ENCODE results near the gene ADCYAP1. TPM values are rescaled to one million over a fixed set of nuclear protein-coding genes. Genes with fewer than 3 reads are reported as not detected.

ADCYAP1 gene
- total RNA-seq, 1 donor from 2014 or later = 0.32 TPM

DNA sequence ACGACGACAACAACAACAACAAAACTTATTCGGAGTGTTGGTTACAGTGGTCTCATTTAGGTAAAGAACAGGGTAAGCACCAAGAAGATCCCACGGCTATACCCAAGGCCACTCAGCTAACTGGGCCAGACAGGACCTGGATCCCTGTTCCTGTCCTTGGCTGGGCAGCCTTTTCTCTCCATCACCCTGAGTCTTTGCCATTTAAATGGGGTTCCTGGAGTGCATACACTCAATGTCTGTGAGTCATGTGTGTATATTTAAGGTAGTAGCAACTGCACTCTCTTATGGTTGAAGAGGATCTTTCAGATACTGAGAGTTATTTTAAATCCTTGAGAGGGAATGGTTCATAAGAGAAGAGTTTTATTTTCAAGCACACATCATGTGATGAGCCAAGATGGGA, 35.3 kb downstream of the ADCYAP1 start:
- Histone ChIP-seq H3K9me3 (no peaks in the 10 kb centered on the region), H3K4me1 (no peaks in the 10 kb centered on the region), H3K4me3 (no peak overlapping the region), H3K27me3 (ENCODE audit: low read depth) (no peaks in the 10 kb centered on the region), H3K27ac (no peak overlapping the region), H3K36me3 (no peaks in the 10 kb centered on the region)
- DNase-seq (no peak), ATAC-seq (peak; percentile 35 to 46)
- TF ChIP-seq, protein P1, sequence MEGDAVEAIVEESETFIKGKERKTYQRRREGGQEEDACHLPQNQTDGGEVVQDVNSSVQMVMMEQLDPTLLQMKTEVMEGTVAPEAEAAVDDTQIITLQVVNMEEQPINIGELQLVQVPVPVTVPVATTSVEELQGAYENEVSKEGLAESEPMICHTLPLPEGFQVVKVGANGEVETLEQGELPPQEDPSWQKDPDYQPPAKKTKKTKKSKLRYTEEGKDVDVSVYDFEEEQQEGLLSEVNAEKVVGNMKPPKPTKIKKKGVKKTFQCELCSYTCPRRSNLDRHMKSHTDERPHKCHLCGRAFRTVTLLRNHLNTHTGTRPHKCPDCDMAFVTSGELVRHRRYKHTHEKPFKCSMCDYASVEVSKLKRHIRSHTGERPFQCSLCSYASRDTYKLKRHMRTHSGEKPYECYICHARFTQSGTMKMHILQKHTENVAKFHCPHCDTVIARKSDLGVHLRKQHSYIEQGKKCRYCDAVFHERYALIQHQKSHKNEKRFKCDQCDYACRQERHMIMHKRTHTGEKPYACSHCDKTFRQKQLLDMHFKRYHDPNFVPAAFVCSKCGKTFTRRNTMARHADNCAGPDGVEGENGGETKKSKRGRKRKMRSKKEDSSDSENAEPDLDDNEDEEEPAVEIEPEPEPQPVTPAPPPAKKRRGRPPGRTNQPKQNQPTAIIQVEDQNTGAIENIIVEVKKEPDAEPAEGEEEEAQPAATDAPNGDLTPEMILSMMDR (IDR thresholded peaks at IDR 0.05) = no peak
- intact Hi-C loops (cut with DNase I) = loop anchor here (10.0 kb wide), 1 partner anchor 55 kb away; no protein-coding TSS in a partner anchor

DNA sequence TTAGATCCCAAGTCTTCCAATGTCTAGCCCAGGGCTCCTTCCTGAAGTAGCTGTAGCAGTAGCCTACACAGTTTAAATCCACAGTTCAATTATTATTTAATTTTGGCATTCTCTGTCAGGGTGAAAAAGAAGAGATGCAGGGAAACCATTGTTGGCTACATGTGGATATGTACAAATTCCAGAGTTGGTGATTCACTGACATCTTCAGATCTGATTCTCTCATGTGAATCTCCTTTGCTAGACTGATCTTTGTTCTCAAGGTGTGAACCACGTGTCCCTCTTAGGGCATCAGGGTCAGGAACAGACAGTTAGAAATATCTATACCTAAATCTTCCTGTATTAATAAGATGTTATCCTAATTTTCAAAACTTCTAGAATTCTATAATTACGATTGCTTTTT, 36.7 kb downstream of the ADCYAP1 start:
- H3K36me3 ChIP-seq = no peaks in the 10 kb centered on the region
- H3K27me3 ChIP-seq (ENCODE audit: low read depth) = no peaks in the 10 kb centered on the region
- H3K9me3 ChIP-seq = no peaks in the 10 kb centered on the region
- no peak for ATAC-seq
- no peak overlapping the region for H3K27ac ChIP-seq
- DNase-seq = no peak
- intact Hi-C loops (cut with DNase I) = loop anchor here (10.0 kb wide), 1 partner anchor 57 kb away; no protein-coding TSS in a partner anchor
- no peaks in the 10 kb centered on the region for H3K4me1 ChIP-seq
- no peak overlapping the region for H3K4me3 ChIP-seq
- TF ChIP-seq, protein P1 (IDR thresholded peaks at IDR 0.05) = no peak

DNA sequence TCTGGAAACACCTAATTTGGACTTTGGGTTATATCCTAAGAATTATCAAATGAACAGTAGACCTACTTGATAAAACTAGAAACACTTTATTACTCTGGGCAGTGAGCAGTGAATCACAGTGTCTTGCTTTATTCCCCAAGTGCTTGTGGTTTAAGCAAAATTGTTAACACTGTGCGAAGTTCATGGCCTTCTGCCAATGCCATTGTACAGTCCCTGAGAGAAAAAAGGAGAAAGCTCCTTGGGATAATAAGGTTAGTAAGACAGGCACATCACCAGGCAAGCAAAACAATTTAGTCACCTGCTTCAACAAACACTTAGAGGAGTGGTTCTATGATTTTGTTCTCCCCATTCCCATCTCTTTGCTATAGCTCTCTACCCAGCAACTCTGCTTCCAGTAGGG, 39.8 kb downstream of the ADCYAP1 start:
- intact Hi-C loops (cut with DNase I) = loop anchor here (10.0 kb wide), 1 partner anchor 60 kb away; no protein-coding TSS in a partner anchor
- Histone ChIP-seq H3K27me3 (ENCODE audit: low read depth) (no peaks in the 10 kb centered on the region), H3K4me3 (no peak overlapping the region), H3K9me3 (no peaks in the 10 kb centered on the region), H3K4me1 (no peaks in the 10 kb centered on the region), H3K36me3 (no peaks in the 10 kb centered on the region), H3K27ac (no peak overlapping the region)
- ATAC-seq (no peak), DNase-seq (no peak)
- TF ChIP-seq, protein P1 (IDR thresholded peaks at IDR 0.05) = no peak

DNA sequence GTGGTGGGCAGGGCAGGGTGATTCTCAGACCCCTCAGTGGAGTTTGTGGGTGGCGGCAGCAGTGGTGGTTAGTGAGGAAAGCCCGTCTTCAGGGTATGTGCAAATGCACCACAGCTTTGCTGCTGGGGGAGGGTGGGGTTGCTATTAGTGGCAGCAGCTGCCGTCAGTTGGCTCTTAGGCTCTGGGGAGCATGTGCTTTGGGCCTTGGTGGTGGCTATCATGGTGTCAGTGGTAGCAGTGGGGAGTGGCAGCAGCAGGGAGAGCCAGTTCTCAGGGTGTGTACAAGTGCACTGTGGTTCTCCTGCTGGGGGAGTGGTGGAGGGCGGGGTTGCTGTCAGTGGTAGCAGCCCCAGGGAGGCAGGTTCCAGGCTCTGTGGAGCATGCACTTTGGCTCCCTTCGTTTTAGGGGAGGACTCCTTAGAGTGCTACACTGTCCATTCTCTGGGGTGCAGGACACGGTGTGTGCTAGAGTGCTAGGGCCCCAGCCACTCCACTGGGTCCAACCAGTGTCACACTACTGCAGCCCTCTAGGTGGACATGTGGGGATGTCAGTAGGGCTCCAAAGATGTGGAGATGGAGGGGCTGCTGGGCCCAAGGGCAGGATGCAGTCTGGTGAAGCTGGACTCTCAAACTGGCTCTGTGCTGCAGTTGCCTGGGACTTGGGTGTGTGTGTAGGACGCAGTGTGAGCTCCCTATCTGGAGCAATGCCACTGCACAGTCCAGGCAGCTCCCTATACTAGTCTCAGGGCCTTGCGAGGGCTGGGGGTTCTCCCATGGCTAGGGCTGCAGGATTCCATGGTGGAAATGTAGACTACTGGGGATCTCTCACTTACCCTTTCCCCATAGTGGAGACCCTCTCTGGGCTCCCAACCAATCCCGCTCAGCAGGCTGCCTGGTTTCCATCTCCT, 45.3 kb downstream of the ADCYAP1 start:
- Histone ChIP-seq H3K36me3 (no peaks in the 10 kb centered on the region), H3K27ac (no peak overlapping the region), H3K4me3 (no peak overlapping the region), H3K27me3 (ENCODE audit: low read depth) (no peaks in the 10 kb centered on the region), H3K9me3 (no peaks in the 10 kb centered on the region), H3K4me1 (no peaks in the 10 kb centered on the region)
- ATAC-seq (peak; percentile 9 to 51), DNase-seq (no peak)
- TF ChIP-seq, protein P1 (IDR thresholded peaks at IDR 0.05) = no peak
- intact Hi-C loops (cut with DNase I) = loop anchor here (10.0 kb wide), 1 partner anchor 65 kb away; no protein-coding TSS in a partner anchor

DNA sequence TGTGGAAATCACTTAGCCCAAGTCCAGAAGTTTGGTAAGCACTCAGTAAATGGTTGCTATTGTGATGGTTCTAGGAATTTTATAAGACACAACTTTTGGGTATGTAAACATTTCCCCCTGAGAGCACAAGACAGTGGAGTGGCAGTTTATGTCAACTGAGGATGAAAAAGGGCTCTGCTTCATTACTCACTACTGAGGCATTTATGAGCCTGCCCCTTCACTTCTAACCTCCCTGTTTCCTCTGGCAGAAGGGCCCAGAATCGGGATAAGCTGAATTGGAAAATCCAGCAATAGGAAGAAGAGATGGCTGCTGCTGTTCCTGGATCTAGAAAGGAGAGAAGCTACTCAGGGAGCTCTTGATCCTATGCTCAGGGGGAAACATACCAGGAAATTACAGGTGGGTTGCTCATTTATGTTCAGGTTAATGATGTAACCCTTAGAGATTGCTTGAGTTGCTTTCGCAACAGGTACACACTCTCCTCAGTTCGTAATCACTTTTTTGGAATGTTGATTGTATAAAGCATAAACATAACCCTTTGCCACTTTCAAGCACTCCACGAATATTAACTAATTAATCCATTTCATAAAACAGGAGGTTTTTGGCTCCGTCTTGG, 46.3 kb downstream of the ADCYAP1 start:
- intact Hi-C loops (cut with DNase I) = no loop called here
- ATAC-seq = peak; percentile 71 to 92
- H3K4me1 ChIP-seq = no peaks in the 10 kb centered on the region

More for the DNA sequence above, 46.3 kb downstream of the ADCYAP1 start:
- Histone ChIP-seq H3K4me3 (no peak overlapping the region), H3K27me3 (ENCODE audit: low read depth) (no peaks in the 10 kb centered on the region), H3K27ac (no peak overlapping the region), H3K9me3 (no peaks in the 10 kb centered on the region), H3K36me3 (no peaks in the 10 kb centered on the region)
- TF ChIP-seq, protein P1 (IDR thresholded peaks at IDR 0.05) = no peak
- no peak for DNase-seq
